GM12878 (cell line): ENCODE data around the gene PLA2G4E. TPM values are rescaled to one million over a fixed set of nuclear protein-coding genes. Genes with fewer than 3 reads are reported as not detected.
A peak's percentile ranks its signal among the peaks of the same experiment; 100 is the strongest.

ENCODE experiments used
- ATAC-seq: fragments of 200-7000 bp; cut with Tn5 transposase; 3 replicates; pipeline ENCODE4 v1.9.1; 2020; ENCODE audit warnings: mild to moderate bottlenecking, moderate library complexity
- BruUV-seq: library from RNA; stranded (reverse); fragments of 400-500 nt; replicated peaks from 2 replicates; lab custom pipeline; 2021; lab: Mats Ljungman, UMichigan
- CTCF ChIA-PET: fragments of 300-600 bp; sonication (Branson Sonifier 250); formaldehyde crosslinking; extraction: SDS; loops from one replicate; lab custom pipeline; 2021; ENCODE audit warnings: inconsistent platforms; lab: Yijun Ruan, JAX
- POLR2A ChIA-PET: fragments of 350-600 bp; formaldehyde crosslinking; extraction: SDS; loops from one replicate; lab custom pipeline; 2021; ENCODE audit warnings: inconsistent platforms; lab: Charles Lee
- RAD21 ChIA-PET: fragments of 300-600 bp; sonication (Branson Sonifier 250); formaldehyde crosslinking; loops from one replicate; lab custom pipeline; 2023; ENCODE audit warnings: antibody characterized with exemption; ENCODE audit not compliant: unreplicated experiment; lab: Charles Lee
- SMC1A ChIA-PET: fragments of 300-600 bp; sonication (Branson Sonifier 250); formaldehyde crosslinking; loops from one replicate; lab custom pipeline; 2023; ENCODE audit not compliant: unreplicated experiment, uncharacterized antibody; lab: Charles Lee
- DNase-seq: peaks from one replicate; pipeline ENCODE4 v3.0.0-alpha.2; 2011; ENCODE audit warnings: low read depth, low spot score
- FAIRE-seq: peaks from 3 replicates; lab custom pipeline; 2011; peaks lifted over from hg19 to GRCh38; lab: Jason Lieb, UNC
- H2AFZ ChIP-seq: 2 replicates; pipeline ENCODE4 v1.6.0; 2011; ENCODE audit warnings: low read depth, low read length, control low read depth; ENCODE audit not compliant: control insufficient read depth
- H3K27ac ChIP-seq: 2 replicates; pipeline ENCODE4 v1.5.1; 2011; ENCODE audit warnings: control low read depth; ENCODE audit not compliant: control insufficient read depth, insufficient read depth
- H3K27me3 ChIP-seq, 2 experiments: replicated peaks in 1 of 2; 2 replicates each; pipeline versions ENCODE4 v1.6.0 to v1.6.1; 2011; ENCODE audit warnings: low read length in 1 of 2; ENCODE audit not compliant: control insufficient read depth in 2 of 2, insufficient read depth in 2 of 2
- H3K36me3 ChIP-seq, 2 experiments: 2 replicates each; pipeline ENCODE4 v1.5.1; 2011; ENCODE audit warnings: low read length in 1 of 2; ENCODE audit not compliant: control insufficient read depth in 2 of 2, insufficient read depth in 2 of 2
- H3K4me1 ChIP-seq: 2 replicates; pipeline ENCODE4 v1.6.1; 2011; ENCODE audit warnings: mild to moderate bottlenecking, low read length, moderate library complexity, mixed read lengths; ENCODE audit not compliant: control insufficient read depth, insufficient read depth
- H3K4me2 ChIP-seq: 2 replicates; pipeline ENCODE4 v1.6.0; 2011; ENCODE audit warnings: control low read depth; ENCODE audit not compliant: control insufficient read depth, insufficient read depth
- H3K4me3 ChIP-seq: fragments of 200-600 bp; sonication (generic); 2 replicates; pipeline ENCODE4 v1.5.1; 2016
- H3K79me2 ChIP-seq: 2 replicates; pipeline ENCODE4 v1.6.0; 2011; ENCODE audit warnings: low read length; ENCODE audit not compliant: control insufficient read depth, insufficient read depth
- H3K9ac ChIP-seq: 2 replicates; pipeline ENCODE4 v1.8.0; 2011; ENCODE audit warnings: low read length, control low read depth, mixed read lengths; ENCODE audit not compliant: control insufficient read depth, insufficient read depth
- H3K9me3 ChIP-seq: replicated peaks from 3 replicates; pipeline ENCODE4 v1.5.1; 2011; ENCODE audit warnings: mild to moderate bottlenecking, low read length; ENCODE audit not compliant: control insufficient read depth, insufficient read depth
- H4K20me1 ChIP-seq: 2 replicates; pipeline ENCODE4 v1.6.0; 2011; ENCODE audit not compliant: control insufficient read depth, insufficient read depth
- BCL3 ChIP-seq: IDR thresholded peaks from 2 replicates; pipeline ENCODE4 v1.6.1; 2011; ENCODE audit warnings: borderline replicate concordance, low read depth, mild to moderate bottlenecking, moderate library complexity, low read length; ENCODE audit not compliant: insufficient read depth, poor library complexity, severe bottlenecking
- CREB1 ChIP-seq: IDR thresholded peaks from 2 replicates; pipeline ENCODE4 v1.6.1; 2012; ENCODE audit warnings: low read depth, mild to moderate bottlenecking, inconsistent platforms
- ETV6 ChIP-seq, 2 experiments: fragments of 450-650 bp in 1 of 2; IDR thresholded peaks in 1 of 2; conservative IDR thresholded peaks in 1 of 2; 2 replicates each; pipeline ENCODE4 v1.6.1; 2014; ENCODE audit warnings: antibody characterized with exemption in 1 of 2, borderline replicate concordance in 1 of 2, low read depth in 1 of 2, mild to moderate bottlenecking in 1 of 2, moderate library complexity in 1 of 2
- MAX ChIP-seq: IDR thresholded peaks from 2 replicates; pipeline ENCODE4 v1.6.1; 2012; ENCODE audit warnings: low read depth, low read length, improper control_type of control experiment
- MEF2B ChIP-seq: fragments of 450-650 bp; IDR thresholded peaks from 2 replicates; pipeline ENCODE4 v1.6.1; 2018; ENCODE audit warnings: mild to moderate bottlenecking, moderate library complexity; ENCODE audit not compliant: partially characterized antibody, poor library complexity, severe bottlenecking
- PBX3 ChIP-seq: IDR thresholded peaks from 2 replicates; pipeline ENCODE4 v1.6.1; 2011; ENCODE audit warnings: mild to moderate bottlenecking, low read depth, low read length, moderate library complexity; ENCODE audit not compliant: insufficient replicate concordance
- RCOR1 ChIP-seq: conservative IDR thresholded peaks from 2 replicates; pipeline ENCODE4 v1.6.1; 2012; ENCODE audit warnings: low read depth, low read length, improper control_type of control experiment
- ZNF592 ChIP-seq: fragments of 450-650 bp; IDR thresholded peaks from 2 replicates; pipeline ENCODE4 v1.6.1; 2017; ENCODE audit warnings: mild to moderate bottlenecking, moderate library complexity
- WGBS: methylation state at CpG from one replicate; pipeline ENCODE4 v1.1.6; 2016; ENCODE audit warnings: low lambda C conversion rate; ENCODE audit not compliant: insufficient replicate concordance, insufficient coverage; ENCODE audit errors: missing lambda C conversion rate; 5-methylcytosine and 5-hydroxymethylcytosine counted together
- in situ Hi-C: fragments of 300-500 bp; cut with MboI; formaldehyde crosslinking; loops from 9 replicates; pipeline ENCODE4 v1.14.3; 2018; ENCODE audit warnings: mixed read lengths
- intact Hi-C: fragments of 100-400 bp; cut with micrococcal nuclease; formaldehyde crosslinking; loops from one replicate; pipeline ENCODE4 v1.14.2; 2022; ENCODE audit not compliant: unreplicated experiment
- polyA plus RNA-seq, 11 experiments: library from polyadenylated mRNA; depleted of rRNA in 4 of 11; unstranded in 6 of 11; stranded (reverse) in 5 of 11; fragments of >200 nt; fragmentation: Nextera tagmentation in 4 of 11; fragmentation: Illumina TruSeq in 1 of 11; extraction: Ambion mirVana in 4 of 11; extraction: Trizol in 1 of 11; gene quantifications; 1 replicate in 1 of 11; 2 replicates in 10 of 11; pipeline versions ENCODE4 v1.2.1 to v1.2.3, GENCODE V29; 2011 to 2016; ENCODE audit warnings: inconsistent platforms in 2 of 11, missing spikeins in 2 of 11, low read depth in 1 of 11
- total RNA-seq, 4 experiments: library from RNA; depleted of rRNA in 3 of 4; stranded (reverse); fragments of >200 nt in 3 of 4; fragmentation: Illumina TruSeq in 1 of 4; extraction: Trizol in 1 of 4; gene quantifications; 2 replicates each; pipeline versions ENCODE4 v1.2.1 to v1.2.3, GENCODE V29; 2013 to 2021

The PLA2G4E gene
- total and polyA plus RNA-seq, 10 of the 15 experiments (the other 5 are each of a cell fraction or from before 2014, with no cell fraction given): 0.05 to 0.32 (median 0.06) TPM; not detected in 5

GRCh38 chr15:42033214-42033873 lies 12.5 kb upstream of the PLA2G4E start (continued):
- no peak for TF ChIP-seq MAX
- no peak for TF ChIP-seq MEF2B
- no peak for TF ChIP-seq ZNF592
- no peak for TF ChIP-seq RCOR1

- ATAC-seq (peak; percentile 34), DNase-seq (peak; percentile 46), FAIRE-seq (no peak)
- H3K9ac ChIP-seq: no peak overlapping the region; the same call in 1 of the 2 replicates
- ChIA-PET SMC1A (interaction anchor here (0.6 to 2.5 kb wide), 3 partner anchors 10 to 65 kb away, joined by 3 to 8 read pairs (median 4); no protein-coding TSS in a partner anchor), POLR2A (interaction anchor here (0.6 kb wide), 1 partner anchor 61 kb away, joined by 3 read pairs; no protein-coding TSS in a partner anchor), CTCF (no interaction called here), RAD21 (interaction anchor here (1.0 to 1.6 kb wide), 2 partner anchors 60 to 63 kb away, joined by 4 to 5 read pairs; no protein-coding TSS in a partner anchor)
- H3K4me2 ChIP-seq: peak overlapping the region; percentile 67
- H3K79me2 ChIP-seq: peaks cover 2% of the 10 kb centered on the region
- H2AFZ ChIP-seq: peak overlapping the region; percentile 42; the same call in 1 of the 2 replicates
- H3K4me1 ChIP-seq: peaks cover 29% of the 10 kb centered on the region
- 50% methylated on average over 9 of the region's 9 CpGs for whole genome bisulfite sequencing
- no peaks in the 10 kb centered on the region for H3K36me3 ChIP-seq
- no peaks in the 10 kb centered on the region for H3K27me3 ChIP-seq
- H3K27ac ChIP-seq: peak overlapping the region; percentile 60
- no peaks in the 10 kb centered on the region for H4K20me1 ChIP-seq
- intact Hi-C loops (no loop called here), in situ Hi-C loops (no loop called here)
- H3K9me3 ChIP-seq: peaks cover 4% of the 10 kb centered on the region; the same call in 2 of the 3 replicates
- BruUV-seq: no TSS peak
- no peak overlapping the region for H3K4me3 ChIP-seq
- TF ChIP-seq BCL3 (peak; percentile 93), MAX (no peak), CREB1 (no peak), PBX3 (peak; percentile 63), ETV6 (conservative IDR thresholded peaks at IDR 0.05 in 1 of 2, IDR thresholded peaks at IDR 0.05 in 1 of 2; ENCODE audit: borderline replicate concordance in 1 of 2, low read depth in 1 of 2) (no peak)
These were observed 11.8 kb upstream of the PLA2G4E start for GRCh38 chr15:42032376-42033213.
